ENCODE data around the gene ANKHD1.

DNA sequence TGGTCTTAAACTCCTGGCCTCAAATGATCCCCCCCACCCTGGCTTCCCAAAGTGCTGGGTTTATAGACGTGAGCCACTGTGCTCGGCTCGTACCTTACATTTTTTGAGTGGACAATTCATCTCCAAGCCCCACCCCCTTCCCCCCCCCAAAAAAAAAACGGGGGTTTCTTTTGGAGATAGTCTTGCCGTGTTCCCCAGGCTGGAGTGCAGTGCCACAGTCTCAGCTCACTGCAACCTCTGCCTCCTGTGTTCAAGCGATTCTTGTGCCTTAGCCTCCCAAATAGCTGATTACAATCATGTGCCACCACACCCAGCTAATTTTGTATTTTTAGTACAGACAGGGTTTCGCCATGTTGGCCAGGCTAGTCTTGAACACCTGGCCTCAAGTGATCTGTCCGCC, 31.3 kb downstream of the ANKHD1 start:
- no peak for TF ChIP-seq POLR2AphosphoS5 (IDR thresholded peaks at IDR 0.05; ENCODE audit: borderline replicate concordance, low read depth, low read length)
- TF ChIP-seq EZH2 (IDR thresholded peaks at IDR 0.05) = no peak

Data from SK-N-MC (cell line).